GM18517 (cell line): ENCODE measurements around the gene SRR.
"Not testable (repeated sequence)": the region's sequence is repeated elsewhere in the genome, so short reads cannot be mapped to it uniquely, and the experiment has no call there.

ENCODE experiments used
- ATAC-seq: cut with Tn5 transposase; IDR thresholded peaks from one replicate; pipeline ENCODE4 v1.9.1; 2021; ENCODE audit warnings: mild to moderate bottlenecking, moderate library complexity; ENCODE audit not compliant: unreplicated experiment

Gene SRR

GRCh38 chr17:2289878-2290478 is 13.8 kb upstream of the SRR start:
- ATAC-seq: no peak

- no peak for ATAC-seq
These were observed 11.7 kb upstream of the SRR start for GRCh38 chr17:2292100-2292499.

GRCh38 chr17:2295575-2295974 is 8.2 kb upstream of the SRR start:
- ATAC-seq: no peak

- ATAC-seq: no peak
These were observed 6.7 kb upstream of the SRR start for GRCh38 chr17:2297023-2297422.

- ATAC-seq: no peak
These were observed 4.6 kb upstream of the SRR start for GRCh38 chr17:2299136-2299535.

- ATAC-seq: no peak
These were observed 4.0 kb upstream of the SRR start for GRCh38 chr17:2299756-2300155.

GRCh38 chr17:2302778-2303203 is 959 bp upstream of the SRR start:
- ATAC-seq: no peak

GRCh38 chr17:2304931-2305330 is 1.2 kb downstream of the SRR start:
- ATAC-seq: no peak

- no peak for ATAC-seq
These were observed 5.8 kb downstream of the SRR start for GRCh38 chr17:2309338-2310154.

- ATAC-seq: no peak
These were observed 9.0 kb downstream of the SRR start for GRCh38 chr17:2312736-2313135.

GRCh38 chr17:2316916-2317205 is 13.1 kb downstream of the SRR start:
- not testable (repeated sequence) for ATAC-seq

GRCh38 chr17:2317796-2318195 is 14.0 kb downstream of the SRR start:
- no peak for ATAC-seq

GRCh38 chr17:2319051-2319450 is 15.3 kb downstream of the SRR start:
- no peak for ATAC-seq

GRCh38 chr17:2321399-2321798 is 17.6 kb downstream of the SRR start:
- no peak for ATAC-seq

- ATAC-seq: no peak
These were observed 20.0 kb downstream of the SRR start for GRCh38 chr17:2323629-2324314.

GRCh38 chr17:2331303-2331702 is 27.6 kb downstream of the SRR start:
- ATAC-seq: no peak

GRCh38 chr17:2335726-2336214 is 32.0 kb downstream of the SRR start:
- no peak for ATAC-seq

GRCh38 chr17:2336215-2336851 is 32.6 kb downstream of the SRR start, which contains the start of gene TSR1:
TSS of gene TSR1 (minus strand) at chr17:2336457. CDS start at chr17:2336427, 30 bp downstream.
- ATAC-seq: peak; percentile 66

GRCh38 chr17:2336852-2337543 is 33.2 kb downstream of the SRR start, which contains the start of gene SGSM2:
TSS of gene SGSM2 (plus strand) at chr17:2337501. CDS start at chr17:2337689, 188 bp downstream.
- peak; percentile 11 for ATAC-seq

- no peak for ATAC-seq
These were observed 34.0 kb downstream of the SRR start for GRCh38 chr17:2337544-2338314.
